ENCODE measurements around the gene SMYD3.
"Not testable (repeated sequence)": the region's sequence is repeated elsewhere in the genome, so short reads cannot be mapped to it uniquely, and the experiment has no call there.

SMYD3 gene

DNA sequence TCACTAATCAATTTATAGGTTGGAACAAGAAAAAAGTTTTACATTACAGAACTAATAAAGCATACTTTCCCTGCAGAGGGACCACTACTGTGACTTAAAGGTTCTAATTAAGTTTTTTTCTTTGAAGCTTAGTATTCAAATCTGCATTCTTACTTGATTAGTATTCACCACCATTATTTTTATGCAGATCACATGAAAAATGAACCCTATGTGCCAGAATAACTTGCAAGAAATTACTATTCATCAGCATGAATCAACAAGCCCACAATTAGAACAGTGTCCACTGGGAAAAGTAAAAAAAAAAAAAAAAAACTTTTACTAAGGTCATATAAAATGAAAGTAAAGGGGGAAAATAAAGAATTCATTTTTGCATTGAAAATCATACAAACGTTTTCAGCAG, 90.8 kb downstream of the SMYD3 start:
- DNase-seq = no peak

DNA sequence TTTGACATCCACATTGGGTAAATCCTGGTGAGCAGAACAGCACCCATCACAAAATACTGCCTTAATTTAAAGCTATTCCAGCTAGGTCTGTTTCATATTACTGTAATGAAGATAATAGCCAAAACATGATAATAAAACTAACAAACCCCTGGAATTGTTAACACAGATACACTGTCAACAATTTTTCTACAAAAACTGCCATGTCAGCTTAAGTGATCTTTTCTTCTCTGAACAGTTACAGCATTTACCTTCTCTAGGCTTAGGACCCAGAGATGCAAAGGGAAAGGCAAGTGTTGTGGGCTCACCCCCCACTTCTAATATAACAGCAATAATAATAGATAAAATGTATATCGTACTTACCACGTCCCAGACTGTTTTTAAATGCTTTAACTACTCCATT, 92.1 kb downstream of the SMYD3 start:
- no peak for DNase-seq

DNA sequence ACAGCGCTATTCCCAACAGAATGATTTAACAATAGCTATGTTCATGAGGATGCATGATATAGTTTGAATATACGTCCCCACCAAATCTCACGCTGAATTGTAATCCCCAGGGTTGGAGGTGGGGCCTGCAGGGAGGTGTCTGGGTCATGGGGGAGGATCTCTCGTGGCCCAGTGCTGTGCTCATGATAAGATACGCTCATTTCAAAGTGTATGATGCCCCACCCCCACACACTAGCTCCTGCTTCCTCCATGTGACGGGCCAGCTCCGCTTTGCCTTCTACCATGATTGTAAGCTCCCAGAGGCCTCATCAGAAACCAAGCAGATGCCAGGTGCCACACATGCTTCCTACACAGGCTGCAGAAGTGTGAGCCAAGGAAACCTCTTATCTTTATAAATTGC, 93.6 kb downstream of the SMYD3 start:
- no peak for DNase-seq

GRCh38 chr1:246404078-246404477, 103.0 kb downstream of the SMYD3 start:
- no peak for DNase-seq

- no peak for DNase-seq
Observed at GRCh38 chr1:246398126-246398813, 108.8 kb downstream of the SMYD3 start.

DNA sequence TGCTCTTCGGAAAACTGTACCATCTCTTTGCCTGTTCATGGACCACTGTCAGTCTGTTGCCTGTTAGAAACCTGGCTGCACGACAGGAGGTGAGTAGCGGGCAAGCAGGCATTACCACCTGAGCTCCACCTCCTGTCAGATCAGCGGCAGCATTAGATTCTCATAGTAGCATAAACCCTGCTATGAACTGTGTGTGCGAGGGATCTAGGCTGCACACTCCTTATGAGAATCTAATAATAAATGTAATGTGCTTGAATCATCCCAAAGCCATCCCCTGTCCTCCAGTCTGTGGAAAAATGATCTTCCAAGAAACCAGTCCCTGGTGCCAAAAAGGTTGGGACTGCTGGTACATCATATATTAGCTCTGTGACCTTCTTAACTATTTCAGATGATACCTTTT, 110.0 kb downstream of the SMYD3 start:
- no peak for DNase-seq

DNA sequence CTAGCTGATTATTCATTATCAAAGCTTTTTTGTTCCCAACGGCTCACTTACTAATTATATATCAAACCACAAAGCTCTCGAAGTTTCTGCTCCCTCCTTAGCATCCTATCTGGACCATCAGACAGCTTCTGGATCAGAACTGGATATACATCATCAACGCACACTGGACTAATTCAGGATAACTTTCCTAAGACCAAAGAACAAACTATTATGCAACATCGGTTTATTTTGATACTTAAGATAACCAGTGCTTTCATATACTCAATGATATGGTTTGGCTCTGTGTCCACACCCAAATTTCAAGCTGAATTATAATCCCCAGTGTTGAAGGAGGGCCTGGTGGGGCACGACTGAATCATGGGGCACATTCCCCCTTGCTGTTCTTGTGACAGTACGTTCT, 110.8 kb downstream of the SMYD3 start:
- no peak for DNase-seq

DNA sequence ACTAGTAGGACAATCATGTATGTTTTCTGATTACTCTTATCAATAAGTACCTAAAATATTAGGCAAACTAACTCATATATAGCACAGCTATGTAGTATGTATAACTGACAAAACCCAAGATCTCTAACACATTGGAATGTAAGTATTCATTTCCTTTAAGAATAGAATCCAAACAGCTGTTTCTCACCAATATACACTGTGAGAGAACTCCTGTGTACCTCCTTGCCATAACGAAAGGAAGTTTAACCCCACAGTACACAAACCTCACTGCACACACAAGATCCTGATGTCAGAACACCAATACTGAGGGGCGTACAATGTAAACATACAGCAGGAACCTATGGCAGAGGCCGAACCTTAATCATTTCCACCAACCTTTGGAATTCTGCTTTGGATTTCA, 113.0 kb downstream of the SMYD3 start:
- no peak for DNase-seq

DNA sequence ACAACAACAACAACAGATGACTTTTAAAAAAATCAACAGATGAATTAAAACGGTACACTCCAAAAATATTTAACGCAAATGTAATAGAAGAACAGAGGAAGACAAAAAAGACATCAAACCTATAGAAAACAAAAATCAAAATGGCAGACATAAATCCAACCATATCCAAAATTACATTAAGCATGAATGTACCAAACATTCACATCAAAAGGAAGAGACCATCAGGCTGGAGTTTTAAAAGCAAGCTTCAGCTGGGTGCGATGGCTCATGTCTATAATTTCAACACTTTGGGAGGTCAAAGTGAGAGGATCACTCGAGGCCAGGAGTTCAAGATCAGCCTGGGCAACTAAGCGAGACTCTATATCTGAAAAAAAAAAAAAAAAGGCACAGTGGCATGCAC, 116.2 kb downstream of the SMYD3 start:
- no peak for DNase-seq

DNA sequence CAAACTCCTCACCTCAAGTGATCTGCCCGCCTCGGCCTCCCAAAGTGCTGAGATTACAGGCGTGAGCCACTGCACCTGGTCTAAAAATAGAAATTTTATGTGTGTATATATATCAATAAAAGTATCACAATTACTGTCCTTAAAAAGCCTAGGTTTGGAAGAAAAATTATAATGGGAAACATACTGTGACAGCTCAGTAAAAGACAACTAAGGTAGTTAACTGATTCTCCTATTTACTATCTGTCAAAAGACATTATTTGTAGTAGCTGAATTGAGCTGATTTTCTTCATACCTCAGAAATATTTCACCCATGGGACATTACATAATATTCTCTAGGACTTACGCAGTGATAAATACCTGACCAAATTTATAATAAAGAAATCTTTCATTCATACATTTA, 122.5 kb downstream of the SMYD3 start:
- DNase-seq = no peak

DNA sequence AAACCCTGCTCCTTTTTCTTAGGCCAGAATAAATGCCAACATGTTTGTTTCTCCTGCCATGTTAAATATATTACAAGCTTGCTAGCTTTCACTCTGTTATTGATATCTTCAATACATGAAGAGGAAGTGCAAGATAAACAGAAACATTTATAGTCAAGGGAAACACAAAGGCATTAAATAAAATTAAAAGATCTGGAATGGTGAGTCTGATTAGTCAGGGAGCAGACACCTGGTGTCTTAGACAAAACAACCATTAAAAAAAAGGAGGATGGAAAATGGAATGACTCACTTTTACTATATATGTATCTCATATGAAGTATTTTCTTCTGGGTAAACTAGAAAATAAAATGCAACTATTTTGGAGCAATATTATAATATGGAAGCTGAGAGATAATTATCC, 123.3 kb downstream of the SMYD3 start:
- no peak for DNase-seq

GRCh38 chr1:246383239-246383589, 123.9 kb downstream of the SMYD3 start:
- no peak for DNase-seq

- DNase-seq = no peak
Observed at GRCh38 chr1:246382589-246383238, 124.4 kb downstream of the SMYD3 start.

DNA sequence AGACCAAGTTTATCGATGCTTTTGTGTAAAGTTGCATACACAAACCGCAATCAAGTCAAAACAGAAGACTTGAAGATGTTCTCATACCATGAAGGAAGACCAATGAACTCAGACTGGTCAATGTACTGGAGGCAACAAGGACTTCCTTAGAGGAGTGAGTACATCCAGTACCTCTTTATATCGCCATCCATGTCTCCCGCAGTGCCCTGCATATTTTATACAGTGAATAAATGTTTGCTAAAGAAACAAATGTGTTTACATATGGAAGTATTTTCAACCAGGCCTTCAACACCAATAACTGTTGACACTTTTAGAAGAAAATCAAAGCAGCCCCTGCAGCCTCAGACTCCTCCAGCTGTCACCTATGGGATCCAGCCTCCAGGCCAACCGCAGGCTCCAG, 125.6 kb downstream of the SMYD3 start:
- no peak for DNase-seq

GRCh38 chr1:246377625-246378153, 129.4 kb downstream of the SMYD3 start:
- DNase-seq = no peak

GRCh38 chr1:246373828-246374569, 133.1 kb downstream of the SMYD3 start:
- no peak for DNase-seq

DNA sequence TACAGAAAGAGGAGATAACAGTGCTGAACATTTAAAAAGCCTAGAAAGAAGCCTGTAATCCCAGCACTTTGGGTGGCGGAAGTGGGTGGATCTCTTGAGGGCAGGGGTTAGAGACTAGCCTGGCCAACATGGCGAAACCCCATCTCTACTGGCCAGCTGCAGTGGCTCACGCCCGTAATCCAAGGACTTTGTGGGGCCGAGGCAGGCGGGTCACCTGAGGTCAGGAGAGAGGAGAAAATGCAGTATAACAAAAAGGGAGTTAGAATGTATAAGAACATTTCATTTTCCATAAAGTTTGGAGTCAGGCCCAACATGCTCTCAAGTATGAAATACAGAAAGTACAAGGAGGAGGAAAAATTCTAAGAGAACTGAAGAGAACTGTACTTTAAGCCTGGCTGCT, 134.5 kb downstream of the SMYD3 start:
- no peak for DNase-seq

DNA sequence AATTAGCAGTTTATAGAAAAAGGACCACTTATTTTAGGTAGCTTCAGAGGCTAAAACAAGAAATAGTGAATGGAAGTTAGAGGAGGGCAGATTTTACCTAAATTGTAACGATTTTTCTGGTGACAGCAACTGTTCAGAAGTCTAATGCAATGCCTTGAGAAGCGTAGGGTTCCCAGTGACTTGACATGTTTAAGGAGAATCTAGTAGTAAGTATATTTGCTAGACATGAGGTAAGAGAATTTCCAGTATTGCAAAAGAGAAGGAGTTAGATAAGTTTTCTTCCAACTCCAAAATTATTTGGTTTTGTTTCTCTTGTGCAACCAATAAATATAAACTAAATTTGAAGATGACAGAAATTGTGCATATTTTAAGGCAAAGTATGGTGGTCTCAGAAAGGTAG, 140.0 kb downstream of the SMYD3 start:
- no peak for DNase-seq

DNA sequence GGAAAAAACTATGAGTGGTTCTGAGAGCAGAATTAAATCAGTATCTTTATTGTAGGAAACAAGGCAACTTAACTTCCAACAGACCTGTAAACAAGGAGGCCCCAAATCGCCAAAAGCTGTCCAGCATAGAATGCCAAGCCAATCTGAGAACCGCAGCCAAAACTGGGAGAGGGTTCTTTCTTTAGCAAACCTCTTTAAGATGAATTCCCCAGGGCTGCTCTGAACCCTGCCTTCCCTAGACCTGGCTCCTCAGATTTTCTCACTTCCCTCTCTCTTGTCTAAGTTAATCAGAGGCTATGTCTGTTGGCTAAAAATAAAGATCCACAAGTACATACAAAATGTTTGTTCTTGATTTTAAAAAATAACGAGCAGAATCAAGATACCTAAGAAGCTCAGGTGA, 141.4 kb downstream of the SMYD3 start:
- no peak for DNase-seq

GRCh38 chr1:246364415-246364941, 142.6 kb downstream of the SMYD3 start:
- DNase-seq = peak in 1 of 5 experiments; percentile 54

GRCh38 chr1:246357014-246357598, 150.0 kb downstream of the SMYD3 start:
- DNase-seq = not testable (repeated sequence)

GRCh38 chr1:246355411-246356230, 151.5 kb downstream of the SMYD3 start:
- no peak for DNase-seq
